Thoracic aorta (tissue), 2 donors: ENCODE results near the gene CNIH3. TPM values are rescaled to one million over a fixed set of nuclear protein-coding genes. Genes with fewer than 3 reads are reported as not detected.

Experiments
- ATAC-seq: fragments of 150-250 bp; one replicate; pipeline ENCODE4 v1.8.0; 2017; ENCODE audit warnings: low read depth; ENCODE audit not compliant: insufficient number of reproducible peaks, low FRiP score
- DNase-seq: peaks from one replicate; pipeline ENCODE4 v3.0.0-alpha.2; 2020; ENCODE audit warnings: low spot score
- H3K27ac ChIP-seq, 2 donors: fragments of 200-600 bp; sonication (generic); 1 replicate in 1 of 2; 2 replicates in 1 of 2; pipeline ENCODE4 v1.5.1; 2016; ENCODE audit warnings: mild to moderate bottlenecking in 2 of 2, moderate library complexity in 2 of 2
- H3K27me3 ChIP-seq: fragments of 200-600 bp; sonication (generic); replicated peaks from 2 replicates; pipeline ENCODE4 v1.6.0; 2016; ENCODE audit warnings: mild to moderate bottlenecking; ENCODE audit not compliant: insufficient read depth
- H3K36me3 ChIP-seq: fragments of 200-600 bp; sonication (generic); one replicate; pipeline ENCODE4 v1.5.1; 2016
- H3K4me1 ChIP-seq, 2 donors: fragments of 200-600 bp; sonication (generic); 1 replicate in 1 of 2; 2 replicates in 1 of 2; pipeline versions ENCODE4 v1.5.1 to v1.6.0; 2016; ENCODE audit warnings: low read depth in 2 of 2, mild to moderate bottlenecking in 1 of 2; ENCODE audit not compliant: control insufficient read depth in 1 of 2
- H3K4me3 ChIP-seq: fragments of 200-600 bp; sonication (generic); 2 replicates; pipeline ENCODE4 v1.5.1; 2016; ENCODE audit warnings: mild to moderate bottlenecking
- H3K9me3 ChIP-seq: fragments of 200-600 bp; sonication (generic); 2 replicates; pipeline ENCODE4 v1.5.1; 2016
- total RNA-seq, 2 donors: library from RNA; depleted of rRNA; stranded (reverse); fragments of >200 nt; gene quantifications; one replicate each; pipeline versions ENCODE4 v1.1.0 to v1.2.3, GENCODE V29; 2016
- TF ChIP-seq, protein P1 (sequence below): fragments of 200-600 bp; sonication (generic); IDR thresholded peaks from one replicate; pipeline ENCODE4 v1.5.1; 2019; ENCODE audit warnings: antibody characterized with exemption

Gene CNIH3
- total RNA-seq, 2 donors from 2014 or later: 0.21 TPM; not detected in 1

- Histone ChIP-seq H3K27ac (no peak overlapping the region), H3K4me3 (no peak overlapping the region), H3K36me3 (no peaks in the 10 kb centered on the region), H3K27me3 (no peaks in the 10 kb centered on the region), H3K4me1 (no peaks in the 10 kb centered on the region), H3K9me3 (no peaks in the 10 kb centered on the region)
- TF ChIP-seq, protein P1, sequence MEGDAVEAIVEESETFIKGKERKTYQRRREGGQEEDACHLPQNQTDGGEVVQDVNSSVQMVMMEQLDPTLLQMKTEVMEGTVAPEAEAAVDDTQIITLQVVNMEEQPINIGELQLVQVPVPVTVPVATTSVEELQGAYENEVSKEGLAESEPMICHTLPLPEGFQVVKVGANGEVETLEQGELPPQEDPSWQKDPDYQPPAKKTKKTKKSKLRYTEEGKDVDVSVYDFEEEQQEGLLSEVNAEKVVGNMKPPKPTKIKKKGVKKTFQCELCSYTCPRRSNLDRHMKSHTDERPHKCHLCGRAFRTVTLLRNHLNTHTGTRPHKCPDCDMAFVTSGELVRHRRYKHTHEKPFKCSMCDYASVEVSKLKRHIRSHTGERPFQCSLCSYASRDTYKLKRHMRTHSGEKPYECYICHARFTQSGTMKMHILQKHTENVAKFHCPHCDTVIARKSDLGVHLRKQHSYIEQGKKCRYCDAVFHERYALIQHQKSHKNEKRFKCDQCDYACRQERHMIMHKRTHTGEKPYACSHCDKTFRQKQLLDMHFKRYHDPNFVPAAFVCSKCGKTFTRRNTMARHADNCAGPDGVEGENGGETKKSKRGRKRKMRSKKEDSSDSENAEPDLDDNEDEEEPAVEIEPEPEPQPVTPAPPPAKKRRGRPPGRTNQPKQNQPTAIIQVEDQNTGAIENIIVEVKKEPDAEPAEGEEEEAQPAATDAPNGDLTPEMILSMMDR: no peak
- DNase-seq (no peak), ATAC-seq (no peak)
Measured at GRCh38 chr1:224640587-224640986, 24.5 kb downstream of the CNIH3 start.

- Histone ChIP-seq H3K9me3 (no peaks in the 10 kb centered on the region), H3K4me1 (no peaks in the 10 kb centered on the region), H3K27me3 (no peaks in the 10 kb centered on the region), H3K4me3 (no peak overlapping the region), H3K36me3 (no peaks in the 10 kb centered on the region), H3K27ac (no peak overlapping the region)
- TF ChIP-seq, protein P1: no peak
- no peak for ATAC-seq
- no peak for DNase-seq
Measured at GRCh38 chr1:224641030-224641429, 24.9 kb downstream of the CNIH3 start.

GRCh38 chr1:224643653-224644052 is 27.5 kb downstream of the CNIH3 start:
- no peaks in the 10 kb centered on the region for H3K4me1 ChIP-seq
- no peaks in the 10 kb centered on the region for H3K27me3 ChIP-seq
- DNase-seq (no peak), ATAC-seq (no peak)
- TF ChIP-seq, protein P1: no peak
- no peaks in the 10 kb centered on the region for H3K36me3 ChIP-seq
- H3K27ac ChIP-seq: no peak overlapping the region
- H3K9me3 ChIP-seq: no peaks in the 10 kb centered on the region
- H3K4me3 ChIP-seq: no peak overlapping the region

- DNase-seq (no peak), ATAC-seq (no peak)
- Histone ChIP-seq H3K4me1 (no peaks in the 10 kb centered on the region), H3K36me3 (no peaks in the 10 kb centered on the region), H3K27ac (no peak overlapping the region), H3K9me3 (no peaks in the 10 kb centered on the region), H3K4me3 (no peak overlapping the region), H3K27me3 (no peaks in the 10 kb centered on the region)
- TF ChIP-seq, protein P1: peak; percentile 61
Measured at GRCh38 chr1:224644553-224645154, 28.5 kb downstream of the CNIH3 start.

GRCh38 chr1:224647449-224647848 is 31.3 kb downstream of the CNIH3 start:
- Histone ChIP-seq H3K27ac (no peak overlapping the region), H3K27me3 (no peaks in the 10 kb centered on the region), H3K4me3 (no peak overlapping the region), H3K36me3 (no peaks in the 10 kb centered on the region), H3K4me1 (peaks cover 0 to 7% of the 10 kb centered on the region in 2 donors), H3K9me3 (no peaks in the 10 kb centered on the region)
- no peak for ATAC-seq
- TF ChIP-seq, protein P1: no peak
- no peak for DNase-seq
